GM12878 (cell line): Measurements from ENCODE around the gene TEX10. TPM values are rescaled to one million over a fixed set of nuclear protein-coding genes. Genes with fewer than 3 reads are reported as not detected.

Experiments
- ATAC-seq: fragments of 200-7000 bp; cut with Tn5 transposase; 3 replicates; pipeline ENCODE4 v1.9.1; 2020; ENCODE audit warnings: mild to moderate bottlenecking, moderate library complexity
- BruUV-seq: library from RNA; stranded (reverse); fragments of 400-500 nt; replicated peaks from 2 replicates; lab custom pipeline; 2021; lab: Mats Ljungman, UMichigan
- CTCF ChIA-PET: fragments of 300-600 bp; sonication (Branson Sonifier 250); formaldehyde crosslinking; extraction: SDS; loops from one replicate; lab custom pipeline; 2021; ENCODE audit warnings: inconsistent platforms; lab: Yijun Ruan, JAX
- POLR2A ChIA-PET: fragments of 350-600 bp; formaldehyde crosslinking; extraction: SDS; loops from one replicate; lab custom pipeline; 2021; ENCODE audit warnings: inconsistent platforms; lab: Charles Lee
- RAD21 ChIA-PET: fragments of 300-600 bp; sonication (Branson Sonifier 250); formaldehyde crosslinking; loops from one replicate; lab custom pipeline; 2023; ENCODE audit warnings: antibody characterized with exemption; ENCODE audit not compliant: unreplicated experiment; lab: Charles Lee
- SMC1A ChIA-PET: fragments of 300-600 bp; sonication (Branson Sonifier 250); formaldehyde crosslinking; loops from one replicate; lab custom pipeline; 2023; ENCODE audit not compliant: unreplicated experiment, uncharacterized antibody; lab: Charles Lee
- DNase-seq: peaks from one replicate; pipeline ENCODE4 v3.0.0-alpha.2; 2011; ENCODE audit warnings: low read depth, low spot score
- FAIRE-seq: peaks from 3 replicates; lab custom pipeline; 2011; peaks lifted over from hg19 to GRCh38; lab: Jason Lieb, UNC
- H2AFZ ChIP-seq: 2 replicates; pipeline ENCODE4 v1.6.0; 2011; ENCODE audit warnings: low read depth, low read length, control low read depth; ENCODE audit not compliant: control insufficient read depth
- H3K27ac ChIP-seq: 2 replicates; pipeline ENCODE4 v1.5.1; 2011; ENCODE audit warnings: control low read depth; ENCODE audit not compliant: control insufficient read depth, insufficient read depth
- H3K27me3 ChIP-seq, 2 experiments: replicated peaks in 1 of 2; 2 replicates each; pipeline versions ENCODE4 v1.6.0 to v1.6.1; 2011; ENCODE audit warnings: low read length in 1 of 2; ENCODE audit not compliant: control insufficient read depth in 2 of 2, insufficient read depth in 2 of 2
- H3K36me3 ChIP-seq, 2 experiments: 2 replicates each; pipeline ENCODE4 v1.5.1; 2011; ENCODE audit warnings: low read length in 1 of 2; ENCODE audit not compliant: control insufficient read depth in 2 of 2, insufficient read depth in 2 of 2
- H3K4me1 ChIP-seq: 2 replicates; pipeline ENCODE4 v1.6.1; 2011; ENCODE audit warnings: mild to moderate bottlenecking, low read length, moderate library complexity, mixed read lengths; ENCODE audit not compliant: control insufficient read depth, insufficient read depth
- H3K4me2 ChIP-seq: 2 replicates; pipeline ENCODE4 v1.6.0; 2011; ENCODE audit warnings: control low read depth; ENCODE audit not compliant: control insufficient read depth, insufficient read depth
- H3K4me3 ChIP-seq: fragments of 200-600 bp; sonication (generic); 2 replicates; pipeline ENCODE4 v1.5.1; 2016
- H3K79me2 ChIP-seq: 2 replicates; pipeline ENCODE4 v1.6.0; 2011; ENCODE audit warnings: low read length; ENCODE audit not compliant: control insufficient read depth, insufficient read depth
- H3K9ac ChIP-seq: 2 replicates; pipeline ENCODE4 v1.8.0; 2011; ENCODE audit warnings: low read length, control low read depth, mixed read lengths; ENCODE audit not compliant: control insufficient read depth, insufficient read depth
- H3K9me3 ChIP-seq: replicated peaks from 3 replicates; pipeline ENCODE4 v1.5.1; 2011; ENCODE audit warnings: mild to moderate bottlenecking, low read length; ENCODE audit not compliant: control insufficient read depth, insufficient read depth
- H4K20me1 ChIP-seq: 2 replicates; pipeline ENCODE4 v1.6.0; 2011; ENCODE audit not compliant: control insufficient read depth, insufficient read depth
- CEBPZ ChIP-seq: fragments of 150-350 bp; IDR thresholded peaks from 2 replicates; pipeline ENCODE4 v1.6.1; 2016; ENCODE audit warnings: low read depth, low read length
- PKNOX1 ChIP-seq: fragments of 450-650 bp; IDR thresholded peaks from 2 replicates; pipeline ENCODE4 v1.6.1; 2016; ENCODE audit warnings: mild to moderate bottlenecking
- PRDM15 ChIP-seq: fragments of 450-650 bp; formaldehyde crosslinking; IDR thresholded peaks from 2 replicates; pipeline ENCODE4 v1.4.0; 2020; ENCODE audit warnings: mild to moderate bottlenecking, moderate library complexity
- RAD21 ChIP-seq: IDR thresholded peaks from 2 replicates; pipeline ENCODE4 v1.6.1; 2011; ENCODE audit warnings: mild to moderate bottlenecking, low read depth, low read length, moderate library complexity; ENCODE audit not compliant: insufficient read depth
- REST ChIP-seq: IDR thresholded peaks from 2 replicates; pipeline ENCODE4 v1.6.1; 2012; ENCODE audit warnings: mild to moderate bottlenecking, low read depth, low read length
- TARDBP ChIP-seq: IDR thresholded peaks from 2 replicates; pipeline ENCODE4 v1.6.1; 2016; ENCODE audit warnings: borderline replicate concordance
- USF2 ChIP-seq: IDR thresholded peaks from 2 replicates; pipeline ENCODE4 v1.6.1; 2011; ENCODE audit warnings: low read depth, low read length, improper control_type of control experiment, borderline replicate concordance
- ZBTB33 ChIP-seq: fragments of 450-650 bp; IDR thresholded peaks from 2 replicates; pipeline ENCODE4 v1.6.1; 2017; ENCODE audit warnings: mild to moderate bottlenecking
- WGBS: methylation state at CpG from one replicate; pipeline ENCODE4 v1.1.6; 2016; ENCODE audit warnings: low lambda C conversion rate; ENCODE audit not compliant: insufficient replicate concordance, insufficient coverage; ENCODE audit errors: missing lambda C conversion rate; 5-methylcytosine and 5-hydroxymethylcytosine counted together
- in situ Hi-C: fragments of 300-500 bp; cut with MboI; formaldehyde crosslinking; loops from 9 replicates; pipeline ENCODE4 v1.14.3; 2018; ENCODE audit warnings: mixed read lengths
- intact Hi-C: fragments of 100-400 bp; cut with micrococcal nuclease; formaldehyde crosslinking; loops from one replicate; pipeline ENCODE4 v1.14.2; 2022; ENCODE audit not compliant: unreplicated experiment
- polyA plus RNA-seq, 11 experiments: library from polyadenylated mRNA; depleted of rRNA in 4 of 11; unstranded in 6 of 11; stranded (reverse) in 5 of 11; fragments of >200 nt; fragmentation: Nextera tagmentation in 4 of 11; fragmentation: Illumina TruSeq in 1 of 11; extraction: Ambion mirVana in 4 of 11; extraction: Trizol in 1 of 11; gene quantifications; 1 replicate in 1 of 11; 2 replicates in 10 of 11; pipeline versions ENCODE4 v1.2.1 to v1.2.3, GENCODE V29; 2011 to 2016; ENCODE audit warnings: inconsistent platforms in 2 of 11, missing spikeins in 2 of 11, low read depth in 1 of 11
- total RNA-seq, 4 experiments: library from RNA; depleted of rRNA in 3 of 4; stranded (reverse); fragments of >200 nt in 3 of 4; fragmentation: Illumina TruSeq in 1 of 4; extraction: Trizol in 1 of 4; gene quantifications; 2 replicates each; pipeline versions ENCODE4 v1.2.1 to v1.2.3, GENCODE V29; 2013 to 2021

The TEX10 gene
- total and polyA plus RNA-seq, 10 of the 15 experiments (the other 5 are each of a cell fraction or from before 2014, with no cell fraction given), result 17.4 to 46.6 (median 36.2) TPM

- 74% methylated on average over 3 of the region's 3 CpGs for whole genome bisulfite sequencing
- FAIRE-seq (no peak), ATAC-seq (no peak), DNase-seq (no peak)
- Histone ChIP-seq H3K9me3 (no peaks in the 10 kb centered on the region), H2AFZ (no peak overlapping the region), H3K27me3 (no peaks in the 10 kb centered on the region), H3K79me2 (no peaks in the 10 kb centered on the region), H4K20me1 (no peaks in the 10 kb centered on the region), H3K9ac (no peak overlapping the region), H3K27ac (no peak overlapping the region), H3K36me3 (peaks cover 18 to 24% of the 10 kb centered on the region in 2 experiments), H3K4me3 (no peak overlapping the region), H3K4me2 (no peak overlapping the region), H3K4me1 (no peaks in the 10 kb centered on the region)
- RAD21 ChIA-PET, result no interaction called here
- CTCF ChIA-PET, result interaction anchor here (1.2 kb wide), 1 partner anchor 28 kb away, joined by 3 read pairs; no protein-coding TSS in a partner anchor
- POLR2A ChIA-PET, result no interaction called here
- SMC1A ChIA-PET, result no interaction called here
- intact Hi-C loops (no loop called here), in situ Hi-C loops (no loop called here)
- no TSS peak for BruUV-seq
- TF ChIP-seq PRDM15 (CRISPR knock-in tag) (no peak), RAD21 (no peak), PKNOX1 (no peak), ZBTB33 (no peak), USF2 (no peak), TARDBP (no peak), CEBPZ (no peak), REST (no peak)
Measured at GRCh38 chr9:100294341-100294740, 58.4 kb downstream of the TEX10 start.
